ENCODE data around the gene XIRP1. TPM values are rescaled to one million over a fixed set of nuclear protein-coding genes. Genes with fewer than 3 reads are reported as not detected.
"Not testable (repeated sequence)": the region's sequence is repeated elsewhere in the genome, so short reads cannot be mapped to it uniquely, and the experiment has no call there.

Gene XIRP1
- total RNA-seq, 1 experiment from 2014 or later = not detected

- not testable (repeated sequence) for H2AFZ ChIP-seq (ENCODE audit: low read length); H3K36me3 ChIP-seq (ENCODE audit: insufficient read depth, low read length); H3K9me2 ChIP-seq (replicated peaks; ENCODE audit: insufficient read depth, low read length); DNase-seq; H3K9ac ChIP-seq (ENCODE audit: low read length); H3K4me1 ChIP-seq (ENCODE audit: low read length); H3K4me3 ChIP-seq (ENCODE audit: low read length); H3K9me3 ChIP-seq (ENCODE audit: low read length); H3K27ac ChIP-seq (ENCODE audit: low read length); H3K79me2 ChIP-seq (ENCODE audit: low read length); H3K27me3 ChIP-seq (ENCODE audit: low read length); H4K20me1 ChIP-seq (ENCODE audit: insufficient read depth, low read depth, low read length); H3K4me2 ChIP-seq (ENCODE audit: low read depth, low read length, poor library complexity, severe bottlenecking)
These were observed 21.5 kb downstream of the XIRP1 start for GRCh38 chr3:39170877-39171276.

- H3K4me2 ChIP-seq (ENCODE audit: low read depth, low read length, poor library complexity, severe bottlenecking) = no peak overlapping the region
- H3K27ac ChIP-seq (ENCODE audit: low read length) = no peak overlapping the region
- DNase-seq = no peak
- no peaks in the 10 kb centered on the region for H4K20me1 ChIP-seq (ENCODE audit: insufficient read depth, low read depth, low read length)
- no peaks in the 10 kb centered on the region for H3K27me3 ChIP-seq (ENCODE audit: low read length)
- H3K9me2 ChIP-seq (replicated peaks; ENCODE audit: insufficient read depth, low read length) = no peaks in the 10 kb centered on the region
- H2AFZ ChIP-seq (ENCODE audit: low read length) = no peak overlapping the region
- no peak overlapping the region for H3K9ac ChIP-seq (ENCODE audit: low read length)
- H3K9me3 ChIP-seq (ENCODE audit: low read length) = no peaks in the 10 kb centered on the region
- no peaks in the 10 kb centered on the region for H3K4me1 ChIP-seq (ENCODE audit: low read length)
- H3K36me3 ChIP-seq (ENCODE audit: insufficient read depth, low read length) = no peaks in the 10 kb centered on the region
- H3K4me3 ChIP-seq (ENCODE audit: low read length) = no peak overlapping the region
- no peaks in the 10 kb centered on the region for H3K79me2 ChIP-seq (ENCODE audit: low read length)
These were observed 21.9 kb downstream of the XIRP1 start for GRCh38 chr3:39170461-39170860.

GRCh38 chr3:39169712-39170111, 22.7 kb downstream of the XIRP1 start:
- Histone ChIP-seq H3K27ac (ENCODE audit: low read length) (no peak overlapping the region), H3K4me3 (ENCODE audit: low read length) (no peak overlapping the region), H3K79me2 (ENCODE audit: low read length) (no peaks in the 10 kb centered on the region), H4K20me1 (ENCODE audit: insufficient read depth, low read depth, low read length) (no peaks in the 10 kb centered on the region), H3K4me2 (ENCODE audit: low read depth, low read length, poor library complexity, severe bottlenecking) (no peak overlapping the region), H3K9ac (ENCODE audit: low read length) (no peak overlapping the region), H3K27me3 (ENCODE audit: low read length) (no peaks in the 10 kb centered on the region), H3K9me2 (replicated peaks; ENCODE audit: insufficient read depth, low read length) (no peaks in the 10 kb centered on the region), H2AFZ (ENCODE audit: low read length) (no peak overlapping the region), H3K36me3 (ENCODE audit: insufficient read depth, low read length) (no peaks in the 10 kb centered on the region), H3K4me1 (ENCODE audit: low read length) (no peaks in the 10 kb centered on the region), H3K9me3 (ENCODE audit: low read length) (no peaks in the 10 kb centered on the region)
- DNase-seq = no peak

GRCh38 chr3:39168156-39168780, 24.1 kb downstream of the XIRP1 start:
- Histone ChIP-seq H3K27me3 (ENCODE audit: low read length) (no peaks in the 10 kb centered on the region), H3K79me2 (ENCODE audit: low read length) (no peaks in the 10 kb centered on the region), H3K9me2 (replicated peaks; ENCODE audit: insufficient read depth, low read length) (no peaks in the 10 kb centered on the region)

GRCh38 chr3:39166932-39167532, 25.4 kb downstream of the XIRP1 start:
- Histone ChIP-seq H4K20me1 (ENCODE audit: insufficient read depth, low read depth, low read length) (no peaks in the 10 kb centered on the region), H3K9me2 (replicated peaks; ENCODE audit: insufficient read depth, low read length) (no peaks in the 10 kb centered on the region), H3K4me1 (ENCODE audit: low read length) (no peaks in the 10 kb centered on the region), H3K4me3 (ENCODE audit: low read length) (no peak overlapping the region), H3K9ac (ENCODE audit: low read length) (no peak overlapping the region), H3K79me2 (ENCODE audit: low read length) (no peaks in the 10 kb centered on the region), H2AFZ (ENCODE audit: low read length) (no peak overlapping the region), H3K27ac (ENCODE audit: low read length) (no peak overlapping the region), H3K4me2 (ENCODE audit: low read depth, low read length, poor library complexity, severe bottlenecking) (no peak overlapping the region), H3K36me3 (ENCODE audit: insufficient read depth, low read length) (no peaks in the 10 kb centered on the region), H3K27me3 (ENCODE audit: low read length) (no peaks in the 10 kb centered on the region), H3K9me3 (ENCODE audit: low read length) (no peaks in the 10 kb centered on the region)
- DNase-seq = no peak

More at GRCh38 chr3:39168156-39168780, 24.1 kb downstream of the XIRP1 start:
- Histone ChIP-seq H3K4me2 (ENCODE audit: low read depth, low read length, poor library complexity, severe bottlenecking) (no peak overlapping the region), H2AFZ (ENCODE audit: low read length) (no peak overlapping the region), H3K9ac (ENCODE audit: low read length) (no peak overlapping the region), H3K27ac (ENCODE audit: low read length) (no peak overlapping the region), H4K20me1 (ENCODE audit: insufficient read depth, low read depth, low read length) (no peaks in the 10 kb centered on the region), H3K4me3 (ENCODE audit: low read length) (no peak overlapping the region), H3K36me3 (ENCODE audit: insufficient read depth, low read length) (no peaks in the 10 kb centered on the region), H3K9me3 (ENCODE audit: low read length) (no peaks in the 10 kb centered on the region), H3K4me1 (ENCODE audit: low read length) (no peaks in the 10 kb centered on the region)
- no peak for DNase-seq

GRCh38 chr3:39166134-39166710, 26.2 kb downstream of the XIRP1 start:
- H3K27ac ChIP-seq (ENCODE audit: low read length) = no peak overlapping the region
- DNase-seq = no peak
- H3K4me2 ChIP-seq (ENCODE audit: low read depth, low read length, poor library complexity, severe bottlenecking) = no peak overlapping the region
- no peaks in the 10 kb centered on the region for H3K36me3 ChIP-seq (ENCODE audit: insufficient read depth, low read length)
- H4K20me1 ChIP-seq (ENCODE audit: insufficient read depth, low read depth, low read length) = no peaks in the 10 kb centered on the region
- no peaks in the 10 kb centered on the region for H3K4me1 ChIP-seq (ENCODE audit: low read length)
- no peaks in the 10 kb centered on the region for H3K27me3 ChIP-seq (ENCODE audit: low read length)
- no peaks in the 10 kb centered on the region for H3K9me2 ChIP-seq (replicated peaks; ENCODE audit: insufficient read depth, low read length)
- no peaks in the 10 kb centered on the region for H3K9me3 ChIP-seq (ENCODE audit: low read length)
- H2AFZ ChIP-seq (ENCODE audit: low read length) = no peak overlapping the region
- no peak overlapping the region for H3K9ac ChIP-seq (ENCODE audit: low read length)
- H3K79me2 ChIP-seq (ENCODE audit: low read length) = no peaks in the 10 kb centered on the region
- no peak overlapping the region for H3K4me3 ChIP-seq (ENCODE audit: low read length)

- no peaks in the 10 kb centered on the region for H3K36me3 ChIP-seq (ENCODE audit: insufficient read depth, low read length)
- no peak for DNase-seq
- H3K27me3 ChIP-seq (ENCODE audit: low read length) = no peaks in the 10 kb centered on the region
- no peaks in the 10 kb centered on the region for H3K9me2 ChIP-seq (replicated peaks; ENCODE audit: insufficient read depth, low read length)
- no peak overlapping the region for H2AFZ ChIP-seq (ENCODE audit: low read length)
- no peak overlapping the region for H3K27ac ChIP-seq (ENCODE audit: low read length)
- no peaks in the 10 kb centered on the region for H3K9me3 ChIP-seq (ENCODE audit: low read length)
- no peak overlapping the region for H3K4me3 ChIP-seq (ENCODE audit: low read length)
- H3K79me2 ChIP-seq (ENCODE audit: low read length) = no peaks in the 10 kb centered on the region
- no peak overlapping the region for H3K4me2 ChIP-seq (ENCODE audit: low read depth, low read length, poor library complexity, severe bottlenecking)
- no peaks in the 10 kb centered on the region for H4K20me1 ChIP-seq (ENCODE audit: insufficient read depth, low read depth, low read length)
- no peak overlapping the region for H3K9ac ChIP-seq (ENCODE audit: low read length)
- H3K4me1 ChIP-seq (ENCODE audit: low read length) = no peaks in the 10 kb centered on the region
These were observed 26.9 kb downstream of the XIRP1 start for GRCh38 chr3:39165518-39165917.

GRCh38 chr3:39164414-39164813, 28.0 kb downstream of the XIRP1 start:
- no peaks in the 10 kb centered on the region for H4K20me1 ChIP-seq (ENCODE audit: insufficient read depth, low read depth, low read length)
- no peaks in the 10 kb centered on the region for H3K9me2 ChIP-seq (replicated peaks; ENCODE audit: insufficient read depth, low read length)
- H3K9ac ChIP-seq (ENCODE audit: low read length) = no peak overlapping the region
- no peaks in the 10 kb centered on the region for H3K9me3 ChIP-seq (ENCODE audit: low read length)
- H3K4me2 ChIP-seq (ENCODE audit: low read depth, low read length, poor library complexity, severe bottlenecking) = no peak overlapping the region
- DNase-seq = no peak
- no peaks in the 10 kb centered on the region for H3K36me3 ChIP-seq (ENCODE audit: insufficient read depth, low read length)
- no peaks in the 10 kb centered on the region for H3K79me2 ChIP-seq (ENCODE audit: low read length)
- no peak overlapping the region for H3K4me3 ChIP-seq (ENCODE audit: low read length)
- no peak overlapping the region for H2AFZ ChIP-seq (ENCODE audit: low read length)
- H3K27me3 ChIP-seq (ENCODE audit: low read length) = no peaks in the 10 kb centered on the region
- no peaks in the 10 kb centered on the region for H3K4me1 ChIP-seq (ENCODE audit: low read length)
- H3K27ac ChIP-seq (ENCODE audit: low read length) = no peak overlapping the region

All from Karpas-422 (cell line).